ENCODE results near the gene OLA1.

The OLA1 gene

GRCh38 chr2:174153757-174154680 is 94.3 kb downstream of the OLA1 start:
- no peak for DNase-seq
- Histone ChIP-seq H3K9me3 (ENCODE audit: severe bottlenecking) (no peaks in the 10 kb centered on the region), H3K27ac (no peak overlapping the region), H3K36me3 (no peaks in the 10 kb centered on the region; the same call in none of the 2 replicates), H3K4me3 (ENCODE audit: low read depth, low read length) (no peak overlapping the region), H3K27me3 (ENCODE audit: insufficient read depth, low read depth, severe bottlenecking) (no peaks in the 10 kb centered on the region)
- no peak for TF ChIP-seq CTCF (IDR thresholded peaks at IDR 0.05; ENCODE audit: low read depth, low read length)

- Histone ChIP-seq H3K4me3 (ENCODE audit: low read depth, low read length) (no peak overlapping the region), H3K27me3 (ENCODE audit: insufficient read depth, low read depth, severe bottlenecking) (no peaks in the 10 kb centered on the region), H3K27ac (no peak overlapping the region), H3K9me3 (ENCODE audit: severe bottlenecking) (no peaks in the 10 kb centered on the region), H3K36me3 (peaks cover under 1% of the 10 kb centered on the region; the same call in 1 of the 2 replicates)
- no peak for TF ChIP-seq CTCF (IDR thresholded peaks at IDR 0.05; ENCODE audit: low read depth, low read length)
- DNase-seq = no peak
These were observed 98.8 kb downstream of the OLA1 start for GRCh38 chr2:174149530-174149929.

- no peak for TF ChIP-seq CTCF (IDR thresholded peaks at IDR 0.05; ENCODE audit: low read depth, low read length)
- Histone ChIP-seq H3K27me3 (ENCODE audit: insufficient read depth, low read depth, severe bottlenecking) (no peaks in the 10 kb centered on the region), H3K9me3 (ENCODE audit: severe bottlenecking) (no peaks in the 10 kb centered on the region), H3K27ac (no peak overlapping the region), H3K4me3 (ENCODE audit: low read depth, low read length) (no peak overlapping the region), H3K36me3 (peaks cover 3% of the 10 kb centered on the region; the same call in 1 of the 2 replicates)
- no peak for DNase-seq
These were observed 99.5 kb downstream of the OLA1 start for GRCh38 chr2:174148833-174149232.

GRCh38 chr2:174145827-174146226 is 102.5 kb downstream of the OLA1 start:
- H3K27me3 ChIP-seq (ENCODE audit: insufficient read depth, low read depth, severe bottlenecking) = no peaks in the 10 kb centered on the region
- no peaks in the 10 kb centered on the region for H3K9me3 ChIP-seq (ENCODE audit: severe bottlenecking)
- peaks cover 7% of the 10 kb centered on the region; the same call in 1 of the 2 replicates for H3K36me3 ChIP-seq
- peak; percentile 17; the same call in 1 of the 2 replicates for TF ChIP-seq CTCF (IDR thresholded peaks at IDR 0.05; ENCODE audit: low read depth, low read length)
- no peak overlapping the region for H3K27ac ChIP-seq
- DNase-seq = no peak
- H3K4me3 ChIP-seq (ENCODE audit: low read depth, low read length) = no peak overlapping the region

- peaks cover 21% of the 10 kb centered on the region for H3K36me3 ChIP-seq
- H3K27me3 ChIP-seq (ENCODE audit: insufficient read depth, low read depth, severe bottlenecking) = no peaks in the 10 kb centered on the region
- H3K4me3 ChIP-seq (ENCODE audit: low read depth, low read length) = no peak overlapping the region
- no peak for TF ChIP-seq CTCF (IDR thresholded peaks at IDR 0.05; ENCODE audit: low read depth, low read length)
- H3K27ac ChIP-seq = no peak overlapping the region
- H3K9me3 ChIP-seq (ENCODE audit: severe bottlenecking) = no peaks in the 10 kb centered on the region
- no peak for DNase-seq
These were observed 106.0 kb downstream of the OLA1 start for GRCh38 chr2:174142290-174142689.

Measured in WERI-Rb-1 (cell line).